Endothelial cell (in vitro differentiated cells): ENCODE results near the gene MFRP. TPM values are rescaled to one million over a fixed set of nuclear protein-coding genes. Genes with fewer than 3 reads are reported as not detected.

Experiments used
- DNase-seq: peaks from one replicate; pipeline ENCODE4 v3.0.0; 2021; ENCODE audit warnings: low spot score
- H3K27ac Mint-ChIP-seq: one replicate; pipeline ENCODE4 v1.8.0; 2021; ENCODE audit warnings: mixed read lengths, inconsistent platforms; ENCODE audit not compliant: unreplicated experiment
- H3K27me3 Mint-ChIP-seq: one replicate; pipeline ENCODE4 v1.8.0; 2021; ENCODE audit warnings: mild to moderate bottlenecking, moderate library complexity, mixed read lengths, inconsistent platforms; ENCODE audit not compliant: unreplicated experiment
- H3K36me3 Mint-ChIP-seq: one replicate; pipeline ENCODE4 v1.8.0; 2021; ENCODE audit warnings: mild to moderate bottlenecking, low read depth, mixed read lengths, inconsistent platforms; ENCODE audit not compliant: unreplicated experiment
- H3K4me1 Mint-ChIP-seq: one replicate; pipeline ENCODE4 v1.8.0; 2021; ENCODE audit warnings: mild to moderate bottlenecking, mixed read lengths, inconsistent platforms; ENCODE audit not compliant: unreplicated experiment
- H3K4me3 Mint-ChIP-seq: one replicate; pipeline ENCODE4 v1.8.0; 2021; ENCODE audit warnings: mild to moderate bottlenecking, mixed read lengths, inconsistent platforms; ENCODE audit not compliant: unreplicated experiment
- H3K9me3 Mint-ChIP-seq: one replicate; pipeline ENCODE4 v1.8.0; 2021; ENCODE audit warnings: mixed read lengths, inconsistent platforms; ENCODE audit not compliant: unreplicated experiment
- total RNA-seq: library from RNA; stranded (reverse); fragmentation: NEBNext Ultra II Directional; extraction: Animal tissue kit (Norgen Biotek cat#: 25700); gene quantifications from one replicate; pipeline ENCODE4 v1.2.1, GENCODE V29; 2021; ENCODE audit not compliant: unreplicated experiment
- TF ChIP-seq, protein P1 (sequence below): fragments of 200-600 bp; sonication (generic); IDR thresholded peaks from one replicate; pipeline ENCODE4 v1.5.0; 2021; ENCODE audit warnings: antibody characterized with exemption; ENCODE audit not compliant: unreplicated experiment

Gene MFRP
- total RNA-seq, 1 donor from 2014 or later: 0.13 TPM

DNA sequence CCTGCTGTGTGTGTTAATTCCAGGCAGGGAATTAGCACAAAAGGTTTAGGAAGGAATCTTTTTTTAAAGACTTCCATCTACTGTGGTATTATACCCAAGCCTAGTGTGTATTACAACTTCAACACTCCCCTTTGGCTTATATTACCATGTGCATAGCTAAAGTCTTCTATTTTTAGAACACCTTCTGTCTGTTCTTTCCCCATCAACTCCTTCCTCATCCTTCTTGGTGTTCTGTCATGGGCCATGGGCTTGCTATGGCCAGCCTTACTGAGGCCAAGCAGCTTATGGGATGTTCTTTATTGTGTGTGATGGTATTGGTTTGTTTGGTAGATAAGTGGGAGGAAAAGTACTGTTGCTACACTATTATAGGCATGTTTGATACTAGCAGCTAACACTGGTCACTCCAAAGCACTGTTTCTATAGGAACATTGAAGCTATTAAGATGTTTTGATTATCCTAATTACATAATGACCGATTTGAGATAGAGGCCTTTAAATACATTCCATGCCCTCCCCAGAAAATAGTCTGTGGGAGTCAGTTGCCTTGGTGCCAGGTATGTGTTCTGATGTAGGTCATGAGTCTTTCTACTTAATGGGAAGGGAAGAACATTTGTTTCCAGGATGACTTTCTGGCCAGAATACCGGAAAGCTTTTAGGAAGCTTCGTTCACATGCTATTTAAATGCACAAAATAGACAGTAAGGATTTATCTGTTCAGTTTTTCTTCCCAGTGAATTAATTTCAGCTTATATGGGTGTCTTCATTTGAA is 46.1 kb downstream of the MFRP start:
- DNase-seq: no peak
- Mint-ChIP-seq H3K4me1 (peaks cover 13% of the 10 kb centered on the region), H3K9me3 (no peaks in the 10 kb centered on the region), H3K27me3 (peaks cover 4% of the 10 kb centered on the region), H3K27ac (no peak overlapping the region), H3K36me3 (peaks cover 54% of the 10 kb centered on the region), H3K4me3 (no peak overlapping the region)
- TF ChIP-seq, protein P1, sequence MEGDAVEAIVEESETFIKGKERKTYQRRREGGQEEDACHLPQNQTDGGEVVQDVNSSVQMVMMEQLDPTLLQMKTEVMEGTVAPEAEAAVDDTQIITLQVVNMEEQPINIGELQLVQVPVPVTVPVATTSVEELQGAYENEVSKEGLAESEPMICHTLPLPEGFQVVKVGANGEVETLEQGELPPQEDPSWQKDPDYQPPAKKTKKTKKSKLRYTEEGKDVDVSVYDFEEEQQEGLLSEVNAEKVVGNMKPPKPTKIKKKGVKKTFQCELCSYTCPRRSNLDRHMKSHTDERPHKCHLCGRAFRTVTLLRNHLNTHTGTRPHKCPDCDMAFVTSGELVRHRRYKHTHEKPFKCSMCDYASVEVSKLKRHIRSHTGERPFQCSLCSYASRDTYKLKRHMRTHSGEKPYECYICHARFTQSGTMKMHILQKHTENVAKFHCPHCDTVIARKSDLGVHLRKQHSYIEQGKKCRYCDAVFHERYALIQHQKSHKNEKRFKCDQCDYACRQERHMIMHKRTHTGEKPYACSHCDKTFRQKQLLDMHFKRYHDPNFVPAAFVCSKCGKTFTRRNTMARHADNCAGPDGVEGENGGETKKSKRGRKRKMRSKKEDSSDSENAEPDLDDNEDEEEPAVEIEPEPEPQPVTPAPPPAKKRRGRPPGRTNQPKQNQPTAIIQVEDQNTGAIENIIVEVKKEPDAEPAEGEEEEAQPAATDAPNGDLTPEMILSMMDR: no peak

DNA sequence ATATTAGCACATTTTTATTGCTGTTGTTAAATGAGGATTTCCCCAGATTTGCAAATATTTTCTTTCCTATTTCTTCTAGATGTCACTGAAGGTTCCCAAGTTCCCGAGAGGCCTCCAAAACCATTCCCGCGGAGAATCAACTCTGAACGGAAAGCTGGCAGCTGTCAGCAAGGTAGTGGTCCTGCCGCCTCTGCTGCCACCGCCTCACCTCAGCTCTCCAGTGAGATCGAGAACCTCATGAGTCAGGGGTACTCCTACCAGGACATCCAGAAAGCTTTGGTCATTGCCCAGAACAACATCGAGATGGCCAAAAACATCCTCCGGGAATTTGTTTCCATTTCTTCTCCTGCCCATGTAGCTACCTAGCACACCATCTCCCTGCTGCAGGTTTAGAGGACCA is 47.1 kb downstream of the MFRP start:
- peaks cover 48% of the 10 kb centered on the region for H3K36me3 Mint-ChIP-seq
- no peak overlapping the region for H3K27ac Mint-ChIP-seq
- H3K4me1 Mint-ChIP-seq: peaks cover 4% of the 10 kb centered on the region
- no peak for DNase-seq
- H3K9me3 Mint-ChIP-seq: no peaks in the 10 kb centered on the region
- H3K4me3 Mint-ChIP-seq: no peak overlapping the region
- TF ChIP-seq, protein P1: no peak
- peaks cover 2% of the 10 kb centered on the region for H3K27me3 Mint-ChIP-seq

DNA sequence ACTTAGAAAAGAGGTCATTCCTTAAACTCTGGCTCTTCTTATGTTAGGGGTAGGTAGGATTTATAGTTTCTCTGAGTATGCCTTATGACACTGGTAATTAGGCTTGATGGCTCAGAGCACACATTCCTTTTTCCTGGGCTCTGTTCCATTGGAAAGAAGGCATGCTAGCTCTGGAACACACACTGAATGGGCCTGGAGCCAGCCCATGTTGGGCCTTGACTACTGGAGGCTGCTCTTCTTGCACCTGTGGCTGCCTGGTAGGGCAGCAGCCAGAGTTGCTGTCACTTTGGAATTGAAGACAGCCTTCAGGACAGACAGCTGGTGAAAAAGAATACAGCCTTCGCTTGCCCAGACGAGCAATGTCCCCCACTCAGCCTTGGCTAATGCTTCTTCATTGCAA is 47.8 kb downstream of the MFRP start:
- TF ChIP-seq, protein P1: no peak

DNA sequence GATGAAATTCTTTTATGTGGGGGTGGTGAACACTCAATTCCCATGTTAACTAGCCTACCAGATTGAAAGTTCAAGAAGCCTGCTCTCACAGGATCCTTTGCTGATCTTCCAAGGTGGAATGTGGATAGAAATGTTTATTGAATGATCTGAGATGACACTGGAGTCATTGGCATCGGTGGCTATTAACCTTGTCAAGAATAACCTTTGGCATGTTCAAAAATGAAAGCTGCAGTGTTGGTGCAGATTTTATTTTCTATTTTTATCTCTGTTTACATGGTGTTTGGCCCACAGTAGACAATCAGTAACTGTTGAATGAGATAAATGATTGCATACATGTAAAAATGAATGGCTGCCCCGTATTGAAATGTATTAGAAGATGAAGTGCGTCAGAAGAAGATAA is 48.6 kb downstream of the MFRP start:
- Mint-ChIP-seq H3K4me1 (no peaks in the 10 kb centered on the region), H3K9me3 (no peaks in the 10 kb centered on the region), H3K27me3 (peaks cover 2% of the 10 kb centered on the region), H3K4me3 (no peak overlapping the region), H3K27ac (no peak overlapping the region), H3K36me3 (peaks cover 33% of the 10 kb centered on the region)
- TF ChIP-seq, protein P1: no peak
- no peak for DNase-seq

More for the DNA sequence above, 47.8 kb downstream of the MFRP start:
- H3K4me1 Mint-ChIP-seq: no peaks in the 10 kb centered on the region
- peak overlapping the region; percentile 32 for H3K4me3 Mint-ChIP-seq
- peaks cover 2% of the 10 kb centered on the region for H3K27me3 Mint-ChIP-seq
- peaks cover 41% of the 10 kb centered on the region for H3K36me3 Mint-ChIP-seq
- no peak for DNase-seq
- no peaks in the 10 kb centered on the region for H3K9me3 Mint-ChIP-seq
- H3K27ac Mint-ChIP-seq: no peak overlapping the region

DNA sequence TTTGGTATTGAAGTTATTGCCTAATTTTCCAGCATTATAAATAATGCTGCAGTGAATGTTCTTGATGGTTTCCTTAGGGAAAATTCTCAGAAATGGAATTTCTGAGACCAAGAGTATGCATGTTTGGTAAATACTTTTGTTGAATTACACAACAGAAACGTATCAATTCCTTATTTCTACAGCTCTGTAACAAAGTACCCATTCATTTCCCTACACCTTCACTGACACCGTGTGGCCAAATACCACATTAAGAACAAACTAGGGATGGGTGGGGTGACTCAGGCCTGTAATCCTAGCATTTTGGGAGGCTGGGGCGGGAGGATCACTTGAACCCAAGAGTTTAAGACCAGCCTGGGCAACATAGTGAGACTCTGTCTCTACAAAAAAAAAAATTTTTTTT is 51.3 kb downstream of the MFRP start:
- Mint-ChIP-seq H3K27ac (no peak overlapping the region), H3K4me1 (no peaks in the 10 kb centered on the region), H3K36me3 (peaks cover 23% of the 10 kb centered on the region), H3K27me3 (no peaks in the 10 kb centered on the region), H3K9me3 (no peaks in the 10 kb centered on the region), H3K4me3 (no peak overlapping the region)
- TF ChIP-seq, protein P1: no peak
- DNase-seq: no peak
